GM19035 (cell line): ENCODE results near the gene HIBCH.
A peak's percentile ranks its signal among the peaks of the same experiment; 100 is the strongest.
"Not testable (repeated sequence)": the region's sequence is repeated elsewhere in the genome, so short reads cannot be mapped to it uniquely, and the experiment has no call there.

Source experiments
- ATAC-seq: cut with Tn5 transposase; IDR thresholded peaks from one replicate; pipeline ENCODE4 v1.9.1; 2021; ENCODE audit not compliant: unreplicated experiment

Gene HIBCH

DNA sequence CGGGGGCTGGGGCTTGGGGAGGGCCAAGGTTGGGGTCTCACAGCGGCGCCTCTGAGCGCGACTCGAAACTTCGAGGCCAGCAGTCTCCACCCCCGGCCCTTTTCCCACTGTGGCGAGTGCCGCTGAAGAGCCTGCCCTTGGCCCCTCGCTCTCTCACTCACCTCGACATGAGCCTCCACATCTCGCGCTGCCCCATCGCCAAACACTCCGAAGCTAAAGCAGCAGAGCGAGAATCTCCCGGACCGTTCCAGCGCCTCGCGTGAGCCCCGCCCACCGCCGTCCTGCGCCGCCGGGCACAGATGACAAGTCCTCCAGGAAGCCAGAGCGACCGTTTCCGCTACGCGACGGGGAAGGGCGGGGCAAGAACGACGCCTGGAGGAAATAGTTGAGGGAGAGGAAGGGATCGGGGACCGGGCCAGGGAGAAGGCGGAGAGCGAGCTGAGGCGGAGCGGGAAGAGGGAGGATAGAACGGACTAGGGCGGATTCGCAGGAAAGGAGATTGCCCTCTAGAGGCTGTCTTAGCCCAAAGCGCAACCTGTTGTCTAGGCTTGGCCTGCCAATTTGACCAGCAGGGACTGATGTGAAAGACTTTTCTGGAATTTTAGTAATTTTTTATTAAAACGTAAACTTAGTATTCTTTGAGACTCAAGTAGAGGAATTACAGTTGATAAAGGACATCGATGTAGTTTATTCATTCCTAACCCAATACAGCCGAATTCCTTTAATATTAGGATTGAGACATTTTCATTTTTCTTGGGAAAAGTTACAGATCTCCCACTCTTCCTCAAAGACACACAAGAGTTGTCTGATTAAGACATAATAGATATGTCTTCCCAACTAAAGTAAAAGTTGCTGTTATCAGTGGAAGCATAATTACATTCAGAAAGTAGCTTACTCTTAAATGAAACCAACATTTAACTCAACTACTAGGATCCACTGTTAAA, at the start of gene HIBCH:
TSS of gene HIBCH (minus strand) at position 272 of the 944 bp plus-strand sequence. CDS start at position 196, 76 bp downstream.
- ATAC-seq: peak; percentile 94

DNA sequence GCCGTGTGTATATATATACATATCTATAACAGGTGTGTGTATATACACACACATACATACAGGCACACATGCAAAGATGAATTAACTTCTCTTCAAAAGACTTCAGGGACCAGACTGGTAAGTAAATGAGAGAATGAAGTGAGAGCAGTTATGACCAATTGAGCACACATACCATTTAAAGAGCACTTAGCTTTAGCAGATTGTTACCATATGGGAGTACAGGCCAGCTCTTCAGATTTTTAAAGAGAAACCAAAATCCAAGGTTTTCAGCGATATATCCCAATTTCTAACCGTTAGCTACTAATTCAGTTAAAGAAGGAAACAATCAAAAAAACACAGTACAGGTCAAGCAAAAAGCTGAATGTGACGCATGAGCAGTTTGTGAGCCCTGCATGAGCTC, 47.5 kb upstream of the HIBCH start:
- no peak for ATAC-seq

DNA sequence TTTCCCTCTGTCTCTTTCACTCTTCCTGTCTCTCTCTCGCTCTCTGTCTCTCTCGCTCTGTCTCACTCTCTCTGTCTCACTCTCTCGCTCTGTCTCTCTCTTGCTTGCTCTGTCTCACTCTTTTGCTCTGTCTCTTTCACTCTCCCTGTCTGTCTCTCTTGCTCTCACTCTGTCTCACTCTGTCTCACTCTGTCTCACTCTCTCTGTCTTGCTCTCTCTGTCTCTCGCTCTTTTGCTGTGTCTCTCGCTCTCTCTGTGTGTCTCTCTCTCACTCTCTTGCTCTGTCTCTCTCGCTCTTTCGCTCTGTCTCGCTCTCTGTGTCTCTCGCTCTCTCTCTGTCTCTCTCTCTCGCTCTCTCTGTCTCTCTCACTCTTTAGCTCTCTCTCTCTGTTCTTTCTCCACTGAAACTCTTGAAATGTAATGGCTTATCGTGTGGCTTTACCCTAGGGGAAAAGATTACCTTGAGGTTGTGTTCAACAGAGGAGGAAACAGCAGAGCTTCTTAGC, 46.7 kb upstream of the HIBCH start:
- ATAC-seq: no peak

DNA sequence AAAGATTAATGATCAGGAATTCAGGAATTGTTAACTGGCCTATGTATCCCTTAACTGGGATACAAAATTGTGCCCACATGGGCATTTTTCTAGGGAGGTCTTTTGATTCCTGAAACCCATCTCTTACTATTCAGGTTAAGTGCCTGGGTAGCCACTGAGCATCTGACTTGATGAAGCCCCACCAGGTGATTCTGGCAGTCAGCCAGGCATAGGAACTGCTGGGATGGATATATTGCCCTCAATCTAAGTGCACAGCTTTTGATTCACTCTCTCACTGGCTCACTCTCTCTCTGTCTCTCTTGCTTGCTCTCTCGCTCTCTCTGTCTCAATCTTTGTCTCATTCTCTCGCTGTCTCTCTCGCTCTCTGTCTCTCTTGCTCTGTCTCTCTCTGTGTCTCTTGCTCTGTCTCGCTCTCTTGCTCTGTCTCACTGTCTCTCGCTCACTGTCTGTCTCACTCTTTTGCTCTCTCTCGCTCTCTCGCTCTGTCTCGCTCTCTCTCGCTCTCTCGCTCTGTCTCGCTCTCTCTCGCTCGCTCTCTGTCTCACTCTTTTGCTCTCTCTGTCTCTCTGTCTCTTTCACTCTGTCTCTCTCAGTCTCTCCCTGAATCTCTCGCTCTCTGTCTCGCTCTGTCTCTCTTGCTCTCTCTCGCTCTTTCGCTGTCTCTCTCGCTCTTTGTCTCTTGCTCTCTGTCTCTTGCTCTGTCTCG, 46.0 kb upstream of the HIBCH start:
- no peak for ATAC-seq

GRCh38 chr2:190362894-190363293, 43.3 kb upstream of the HIBCH start:
- no peak for ATAC-seq

DNA sequence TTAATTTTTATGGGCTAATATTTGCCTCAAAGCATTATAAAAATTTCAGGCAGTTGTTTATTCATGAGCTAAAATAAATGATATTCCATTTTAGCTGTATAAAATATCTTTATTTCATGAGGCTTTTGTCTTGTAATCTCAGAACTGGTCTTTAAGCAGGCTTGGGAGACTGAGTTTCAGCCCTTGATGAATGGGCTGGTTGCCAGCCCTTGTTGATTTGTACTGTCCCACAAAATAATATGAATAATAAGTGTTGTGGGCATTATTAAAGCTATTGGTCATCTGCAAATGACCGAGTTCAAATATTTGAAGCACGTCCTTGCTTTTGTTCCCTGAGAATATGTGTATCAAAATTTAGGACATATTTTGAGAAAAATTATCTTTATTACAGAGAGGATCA, 41.9 kb upstream of the HIBCH start:
- no peak for ATAC-seq

- ATAC-seq: no peak
These were observed 41.3 kb upstream of the HIBCH start for GRCh38 chr2:190360965-190361364.

GRCh38 chr2:190360561-190360960, 40.9 kb upstream of the HIBCH start:
- ATAC-seq: no peak

GRCh38 chr2:190358655-190359448, 39.2 kb upstream of the HIBCH start:
- ATAC-seq: not testable (repeated sequence)

GRCh38 chr2:190357600-190357999, 38.0 kb upstream of the HIBCH start:
- ATAC-seq: no peak

DNA sequence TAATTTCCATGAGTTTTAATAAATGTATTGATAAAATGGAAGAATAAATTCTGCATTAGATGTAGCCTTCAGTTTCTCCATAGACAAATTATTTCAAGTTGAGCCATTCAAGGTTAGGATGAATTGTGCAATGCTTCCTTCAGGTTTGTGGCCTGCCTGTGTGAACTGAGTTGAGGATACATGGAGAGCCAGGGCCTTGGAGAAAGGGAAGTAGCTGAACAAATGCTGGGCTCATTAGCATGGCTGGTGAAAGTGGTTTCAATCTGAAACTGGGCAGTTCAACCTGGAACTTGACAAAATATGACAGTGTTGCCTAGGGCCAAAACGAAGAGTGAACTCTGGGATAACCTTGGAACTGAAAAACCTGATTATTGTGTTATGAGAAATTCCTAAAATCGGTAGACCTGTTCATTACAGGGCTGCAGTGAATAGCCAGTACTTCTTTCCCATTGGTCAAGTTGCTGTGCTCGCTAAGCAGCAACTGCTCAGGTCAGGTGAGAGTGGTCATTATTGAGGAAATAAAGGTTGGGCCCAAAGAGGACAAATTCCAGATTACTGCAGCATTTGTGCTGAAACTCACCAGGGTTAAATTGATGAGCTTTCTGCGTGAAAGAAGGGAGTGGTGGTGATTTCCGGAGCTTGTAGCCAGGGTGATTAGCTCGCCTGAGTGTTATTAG, 36.5 kb upstream of the HIBCH start:
- ATAC-seq: no peak

DNA sequence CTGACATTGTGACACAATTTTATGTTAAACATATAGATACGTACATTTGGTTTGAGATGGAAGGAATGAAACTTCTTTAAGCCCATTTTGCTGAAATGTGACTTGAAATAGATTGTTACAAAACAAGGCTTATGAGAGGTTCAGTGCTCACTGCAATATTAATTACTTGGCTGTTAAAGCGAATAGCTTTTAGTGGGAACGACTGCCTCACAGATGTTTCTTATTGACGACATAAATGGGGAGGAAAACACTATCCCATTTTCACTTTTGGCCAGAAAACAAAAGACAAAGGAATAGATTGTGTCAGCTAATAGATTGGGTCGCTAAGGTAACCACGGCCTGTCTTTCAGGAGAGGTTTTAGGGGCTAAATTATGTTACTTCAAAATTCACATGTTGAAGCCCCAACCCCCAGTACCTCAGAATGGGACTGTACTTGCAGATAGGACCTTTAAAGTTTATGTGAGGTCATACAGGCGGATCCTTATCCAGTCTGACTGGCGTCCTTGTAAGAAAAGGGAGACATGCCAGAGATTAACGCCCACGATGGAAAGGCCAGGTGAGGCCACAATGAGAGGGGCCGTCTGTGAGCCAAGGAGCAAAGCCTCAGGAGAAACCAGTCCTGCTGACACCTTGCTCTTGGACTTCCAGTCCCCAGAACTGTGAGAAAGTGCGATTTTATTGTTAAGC, 34.5 kb upstream of the HIBCH start:
- ATAC-seq: no peak

- no peak for ATAC-seq
These were observed 33.9 kb upstream of the HIBCH start for GRCh38 chr2:190353537-190353899.

GRCh38 chr2:190352668-190353536, 33.3 kb upstream of the HIBCH start:
- no peak for ATAC-seq

DNA sequence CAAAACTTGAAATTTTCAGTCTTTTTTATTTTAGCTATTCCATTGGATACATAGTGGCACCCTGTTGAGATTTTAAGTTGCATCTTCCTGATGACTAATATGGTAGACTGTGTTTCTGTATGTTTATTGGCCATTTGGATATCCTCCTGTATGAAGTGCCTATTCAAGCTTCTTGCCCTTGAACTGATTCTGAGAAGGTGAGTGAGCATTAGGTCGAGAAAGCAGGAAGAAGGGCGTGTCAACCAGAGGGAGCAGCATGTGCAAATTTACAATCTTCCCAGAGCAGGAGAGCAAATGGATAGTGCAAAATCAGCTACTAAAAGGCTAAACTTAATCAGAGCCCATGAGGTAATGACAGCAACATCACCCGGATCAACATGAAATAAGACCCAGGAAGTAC, 32.3 kb upstream of the HIBCH start:
- ATAC-seq: no peak

GRCh38 chr2:190350371-190350770, 30.7 kb upstream of the HIBCH start:
- no peak for ATAC-seq

GRCh38 chr2:190344276-190344827, 24.7 kb upstream of the HIBCH start:
- peak; percentile 77 for ATAC-seq

DNA sequence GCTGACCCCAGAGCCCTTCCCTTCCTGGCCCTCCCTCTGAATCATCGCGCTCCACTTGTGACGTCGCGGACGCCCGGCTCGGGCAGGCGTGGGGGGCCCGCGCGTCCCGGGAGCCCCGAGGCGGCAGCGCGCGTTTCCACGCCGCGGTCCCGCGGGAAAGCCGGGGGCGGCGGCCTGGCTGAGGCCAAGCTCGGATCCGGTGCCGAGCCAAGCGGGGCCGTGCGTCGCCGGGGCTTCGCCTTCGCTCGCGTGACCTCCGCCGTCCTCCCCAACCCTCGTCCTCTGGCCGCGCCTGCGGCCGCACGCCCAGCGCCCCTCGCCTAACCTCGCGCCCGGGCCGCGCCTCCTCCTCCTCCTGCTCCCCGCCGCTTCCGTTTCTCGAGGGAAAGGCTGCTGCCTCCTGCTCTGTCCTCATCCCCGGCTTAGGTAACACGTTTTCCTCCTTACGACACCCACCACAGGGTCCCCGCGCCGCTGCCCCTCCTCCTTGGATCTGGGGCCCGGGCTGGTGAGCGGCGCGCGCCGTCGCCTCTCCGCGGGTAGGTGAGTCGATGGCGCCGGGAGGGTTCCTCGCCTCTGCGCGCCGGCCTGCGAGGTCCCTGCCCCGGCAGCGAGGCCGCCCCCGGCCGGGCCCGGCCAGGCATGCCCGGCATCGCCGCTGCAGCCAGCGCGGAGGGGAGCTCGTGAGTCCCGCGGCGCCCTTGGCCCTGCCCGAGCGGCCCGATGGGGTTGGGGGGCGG, 24.1 kb upstream of the HIBCH start, which contains the start of gene INPP1:
TSS of gene INPP1 (plus strand) at position 54 of the 740 bp plus-strand sequence. CDS start 16,514 bp downstream, outside the sequence.
- peak; percentile 62 for ATAC-seq
